IgD-negative memory B cell (primary cell): Measurements from ENCODE around the gene KBTBD6. TPM values are rescaled to one million over a fixed set of nuclear protein-coding genes. Genes with fewer than 3 reads are reported as not detected.
A peak's percentile ranks its signal among the peaks of the same experiment; 100 is the strongest.
"Not testable (repeated sequence)": the region's sequence is repeated elsewhere in the genome, so short reads cannot be mapped to it uniquely, and the experiment has no call there.

Experiments used
- H3K27ac Mint-ChIP-seq, 3 donors: one replicate each; pipeline ENCODE4 v1.8.0; 2020 to 2022; ENCODE audit warnings: mild to moderate bottlenecking in 3 of 3, mixed read lengths in 3 of 3, moderate library complexity in 1 of 3
- H3K27me3 Mint-ChIP-seq: one replicate; pipeline ENCODE4 v1.8.0; 2021; ENCODE audit warnings: mixed read lengths
- H3K36me3 Mint-ChIP-seq: one replicate; pipeline ENCODE4 v1.8.0; 2020; ENCODE audit warnings: mild to moderate bottlenecking, mixed read lengths
- H3K4me1 Mint-ChIP-seq, 3 donors: one replicate each; pipeline ENCODE4 v1.8.0; 2020 to 2022; ENCODE audit warnings: mixed read lengths in 3 of 3, mild to moderate bottlenecking in 1 of 3
- H3K4me3 Mint-ChIP-seq, 4 donors: one replicate each; pipeline ENCODE4 v1.8.0; 2020 to 2022; ENCODE audit warnings: mild to moderate bottlenecking in 4 of 4, mixed read lengths in 4 of 4, moderate library complexity in 3 of 4
- H3K9me3 Mint-ChIP-seq, 3 donors: one replicate each; pipeline ENCODE4 v1.8.0; 2020 to 2021; ENCODE audit warnings: mixed read lengths in 3 of 3, mild to moderate bottlenecking in 1 of 3
- polyA plus RNA-seq: library from polyadenylated mRNA; unstranded; fragments of 300-500 nt; fragmentation: Illumina TruSeq; gene quantifications from one replicate; pipeline ENCODE4 v1.2.3, GENCODE V29; 2021

KBTBD6 gene
- polyA plus RNA-seq, 1 donor from 2014 or later, result 1.5 TPM

GRCh38 chr13:41145136-41145908 lies 12.7 kb upstream of the KBTBD6 start:
- H3K4me1 Mint-ChIP-seq, result no peaks in the 10 kb centered on the region
- H3K9me3 Mint-ChIP-seq, result peaks cover 14 to 42% (median 25%) of the 10 kb centered on the region in 3 donors
- H3K27me3 Mint-ChIP-seq, result no peaks in the 10 kb centered on the region
- peak overlapping the region in 1 of 3 donors; percentile 35 for H3K27ac Mint-ChIP-seq
- H3K36me3 Mint-ChIP-seq, result peaks cover 11% of the 10 kb centered on the region
- no peak overlapping the region for H3K4me3 Mint-ChIP-seq

GRCh38 chr13:41144576-41144975 lies 12.0 kb upstream of the KBTBD6 start:
- peaks cover 8 to 35% (median 19%) of the 10 kb centered on the region in 3 donors for H3K9me3 Mint-ChIP-seq
- H3K27ac Mint-ChIP-seq, result peak overlapping the region in 1 of 3 donors; percentile 35
- no peak overlapping the region for H3K4me3 Mint-ChIP-seq
- H3K4me1 Mint-ChIP-seq, result peaks cover 2 to 4% (median 3%) of the 10 kb centered on the region in 3 donors
- H3K27me3 Mint-ChIP-seq, result no peaks in the 10 kb centered on the region
- peaks cover 11% of the 10 kb centered on the region for H3K36me3 Mint-ChIP-seq

GRCh38 chr13:41139296-41139966 lies 6.8 kb upstream of the KBTBD6 start:
- H3K36me3 Mint-ChIP-seq, result peaks cover 7% of the 10 kb centered on the region
- no peak overlapping the region for H3K4me3 Mint-ChIP-seq
- H3K4me1 Mint-ChIP-seq, result peaks cover 2 to 7% (median 6%) of the 10 kb centered on the region in 3 donors
- H3K9me3 Mint-ChIP-seq, result no peaks in the 10 kb centered on the region
- no peak overlapping the region for H3K27ac Mint-ChIP-seq
- H3K27me3 Mint-ChIP-seq, result no peaks in the 10 kb centered on the region

- Mint-ChIP-seq H3K4me3 (peak overlapping the region in 1 of 4 donors; percentile 48), H3K27ac (no peak overlapping the region), H3K4me1 (peaks cover 12% of the 10 kb centered on the region in 3 donors), H3K27me3 (no peaks in the 10 kb centered on the region), H3K9me3 (no peaks in the 10 kb centered on the region), H3K36me3 (peaks cover 9% of the 10 kb centered on the region)
Observed at GRCh38 chr13:41137951-41138350, 5.3 kb upstream of the KBTBD6 start.

- Mint-ChIP-seq H3K4me1 (peaks cover 13 to 19% (median 15%) of the 10 kb centered on the region in 3 donors), H3K36me3 (peaks cover 9% of the 10 kb centered on the region), H3K27ac (no peak overlapping the region), H3K4me3 (peak overlapping the region in 1 of 4 donors; percentile 48), H3K9me3 (no peaks in the 10 kb centered on the region), H3K27me3 (no peaks in the 10 kb centered on the region)
Observed at GRCh38 chr13:41137241-41137640, 4.6 kb upstream of the KBTBD6 start.

DNA sequence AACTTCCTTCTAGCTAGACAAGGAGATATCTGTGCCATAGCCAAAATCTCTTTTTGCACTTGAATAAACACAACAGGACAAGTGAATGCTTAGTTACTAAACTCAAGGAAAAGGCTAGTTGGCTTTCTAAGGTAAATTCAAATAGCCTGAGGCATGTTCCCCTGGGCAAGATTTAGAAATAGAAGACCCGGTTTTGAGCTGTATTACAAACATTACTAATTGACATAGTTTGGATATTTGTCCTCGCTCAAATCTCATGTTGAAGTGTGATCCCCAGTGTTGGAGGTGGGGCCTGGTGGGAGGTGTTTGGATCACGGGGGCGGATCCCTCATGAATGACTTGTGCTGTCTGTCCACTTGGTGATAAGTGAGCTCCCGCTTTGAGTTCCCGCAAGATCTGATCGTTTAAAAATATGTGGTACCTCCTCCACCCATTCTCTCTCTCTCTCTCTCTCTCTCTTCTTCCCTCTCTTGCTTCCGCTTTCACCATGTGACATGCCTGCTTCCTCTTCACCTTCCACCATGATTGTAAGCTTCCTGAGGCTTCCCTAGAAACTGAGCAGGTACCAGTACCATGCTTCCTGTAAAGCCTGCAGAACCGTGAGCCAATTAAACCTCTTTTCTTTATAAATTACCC lies 3.9 kb upstream of the KBTBD6 start:
- peaks cover 8% of the 10 kb centered on the region for H3K36me3 Mint-ChIP-seq
- H3K27ac Mint-ChIP-seq, result no peak overlapping the region
- peak overlapping the region in 2 of 4 donors; percentile 4 to 61 for H3K4me3 Mint-ChIP-seq
- no peaks in the 10 kb centered on the region for H3K9me3 Mint-ChIP-seq
- H3K4me1 Mint-ChIP-seq, result peaks cover 15 to 19% (median 16%) of the 10 kb centered on the region in 3 donors
- no peaks in the 10 kb centered on the region for H3K27me3 Mint-ChIP-seq

- Mint-ChIP-seq H3K4me1 (peaks cover 23 to 29% (median 27%) of the 10 kb centered on the region in 3 donors), H3K27me3 (no peaks in the 10 kb centered on the region), H3K36me3 (peaks cover 8% of the 10 kb centered on the region), H3K9me3 (no peaks in the 10 kb centered on the region), H3K4me3 (peak overlapping the region; percentile 63 to 97 (median 95)), H3K27ac (no peak overlapping the region)
Observed at GRCh38 chr13:41133951-41134350, 1.3 kb upstream of the KBTBD6 start.

DNA sequence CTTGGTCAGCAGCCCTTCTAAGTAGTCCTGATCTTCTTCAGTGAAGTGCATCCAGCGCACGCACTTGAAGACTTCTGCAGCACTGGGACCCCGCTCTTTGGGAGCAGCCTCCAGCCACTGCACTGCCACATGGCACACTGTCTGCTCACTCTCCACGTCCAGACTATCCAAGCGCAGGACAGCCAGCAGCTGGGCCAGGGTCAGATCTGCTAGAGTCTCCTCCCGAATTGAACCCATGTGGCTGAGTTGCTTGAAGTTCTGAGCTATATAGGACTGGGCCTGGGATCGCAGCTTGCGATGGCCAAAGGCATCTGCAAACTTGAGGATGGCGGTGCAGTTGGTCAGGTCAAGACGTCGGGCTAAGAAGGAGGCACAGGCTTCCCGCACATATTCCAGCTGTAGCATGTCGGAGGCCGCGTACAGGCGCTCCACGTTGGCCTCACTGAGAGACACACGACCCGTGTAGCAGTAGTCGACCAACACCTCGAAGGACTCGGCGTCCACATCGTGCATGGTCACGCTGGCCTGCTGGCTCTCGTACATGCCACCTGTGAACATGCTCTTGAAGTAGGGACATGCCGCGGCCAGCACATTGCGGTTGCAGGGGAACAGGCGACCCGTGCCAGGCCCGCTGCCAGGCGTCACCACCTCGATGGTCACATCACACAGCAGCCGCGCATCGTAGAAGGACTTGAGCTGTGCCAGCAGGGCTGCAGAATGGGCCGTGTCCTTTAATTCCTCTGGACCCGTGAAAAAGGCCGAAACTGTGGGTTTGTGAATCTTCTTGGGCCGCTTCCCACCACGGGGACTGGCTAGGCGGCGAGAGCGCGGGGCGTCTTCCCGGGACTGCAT lies 716 bp downstream of the KBTBD6 start:
- H3K9me3 Mint-ChIP-seq, H3K27me3 Mint-ChIP-seq, H3K36me3 Mint-ChIP-seq: not testable (repeated sequence)
- Mint-ChIP-seq H3K4me1 (peaks cover 28 to 32% (median 31%) of the 10 kb centered on the region in 3 donors), H3K4me3 (peak overlapping the region; percentile 93 to 98 (median 97)), H3K27ac (peak overlapping the region; percentile 55 to 93 (median 79))

GRCh38 chr13:41131189-41131588 lies 1.4 kb downstream of the KBTBD6 start:
- Mint-ChIP-seq H3K27ac (peak overlapping the region in 1 of 3 donors; percentile 15), H3K4me1 (peaks cover 28 to 32% (median 31%) of the 10 kb centered on the region in 3 donors), H3K4me3 (peak overlapping the region; percentile 93 to 98 (median 97))
- H3K27me3 Mint-ChIP-seq, H3K36me3 Mint-ChIP-seq, H3K9me3 Mint-ChIP-seq: not testable (repeated sequence)

- no peaks in the 10 kb centered on the region for H3K9me3 Mint-ChIP-seq
- peak overlapping the region; percentile 0 to 97 (median 70) for H3K4me3 Mint-ChIP-seq
- H3K27me3 Mint-ChIP-seq, result no peaks in the 10 kb centered on the region
- peak overlapping the region in 1 of 3 donors; percentile 15 for H3K27ac Mint-ChIP-seq
- H3K36me3 Mint-ChIP-seq, result peaks cover 8% of the 10 kb centered on the region
- H3K4me1 Mint-ChIP-seq, result peaks cover 28 to 32% (median 31%) of the 10 kb centered on the region in 3 donors
Observed at GRCh38 chr13:41130356-41130755, 2.2 kb downstream of the KBTBD6 start.

GRCh38 chr13:41127701-41128100 lies 4.9 kb downstream of the KBTBD6 start:
- H3K36me3 Mint-ChIP-seq, result peaks cover 7% of the 10 kb centered on the region
- H3K9me3 Mint-ChIP-seq, result no peaks in the 10 kb centered on the region
- no peak overlapping the region for H3K27ac Mint-ChIP-seq
- no peaks in the 10 kb centered on the region for H3K27me3 Mint-ChIP-seq
- H3K4me1 Mint-ChIP-seq, result peaks cover 21 to 26% (median 24%) of the 10 kb centered on the region in 3 donors
- H3K4me3 Mint-ChIP-seq, result no peak overlapping the region

DNA sequence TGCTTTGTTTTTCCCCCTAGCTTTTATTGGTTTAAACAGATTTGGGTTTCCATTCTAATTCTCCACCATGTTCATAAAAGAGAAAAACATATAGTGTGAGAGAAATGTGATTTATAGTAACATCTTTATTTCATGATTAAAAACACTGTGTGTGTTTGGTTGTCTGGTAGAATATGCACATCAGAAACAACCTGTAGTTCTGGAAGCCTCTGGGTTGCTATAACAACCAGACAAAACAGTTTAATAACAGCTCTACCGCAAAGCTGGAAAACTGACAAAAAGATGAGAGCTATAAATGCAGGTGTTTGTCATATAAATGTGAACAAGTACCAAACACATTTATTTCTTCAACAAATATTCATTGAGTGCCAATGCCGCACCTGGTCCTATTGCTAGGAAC lies 9.8 kb downstream of the KBTBD6 start:
- H3K36me3 Mint-ChIP-seq, result peaks cover 5% of the 10 kb centered on the region
- H3K4me3 Mint-ChIP-seq, result no peak overlapping the region
- no peaks in the 10 kb centered on the region for H3K27me3 Mint-ChIP-seq

DNA sequence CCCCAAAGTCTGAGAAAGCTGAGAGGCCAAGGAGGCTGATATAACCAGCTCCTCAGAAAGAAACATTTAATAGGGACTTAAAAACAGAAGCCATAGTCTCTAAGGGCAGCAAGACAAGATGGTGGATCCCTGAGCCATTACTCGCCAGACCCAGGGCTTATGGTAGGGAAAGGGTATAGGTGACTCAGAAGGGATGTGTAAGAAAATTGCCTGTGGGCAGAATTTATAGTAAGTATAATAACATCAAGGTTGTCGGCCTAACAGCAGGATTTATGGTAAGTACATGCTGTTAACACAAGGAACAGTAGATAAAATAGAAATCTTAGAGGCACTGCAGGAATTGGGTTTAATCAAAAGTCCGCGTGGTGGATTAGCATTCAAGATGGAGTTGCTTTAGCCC lies 14.7 kb downstream of the KBTBD6 start:
- H3K9me3 Mint-ChIP-seq, result peaks cover 0 to 2% (median 0%) of the 10 kb centered on the region in 3 donors
- no peak overlapping the region for H3K27ac Mint-ChIP-seq
- no peak overlapping the region for H3K4me3 Mint-ChIP-seq
- H3K36me3 Mint-ChIP-seq, result no peaks in the 10 kb centered on the region
- no peaks in the 10 kb centered on the region for H3K27me3 Mint-ChIP-seq
- H3K4me1 Mint-ChIP-seq, result peaks cover 0 to 5% (median under 1%) of the 10 kb centered on the region in 3 donors

More for the DNA sequence above, 9.8 kb downstream of the KBTBD6 start:
- peaks cover 0 to 2% (median 0%) of the 10 kb centered on the region in 3 donors for H3K9me3 Mint-ChIP-seq
- H3K27ac Mint-ChIP-seq, result no peak overlapping the region
- peaks cover under 1 to 6% (median 2%) of the 10 kb centered on the region in 3 donors for H3K4me1 Mint-ChIP-seq

GRCh38 chr13:41111454-41111853 lies 21.1 kb downstream of the KBTBD6 start:
- no peak overlapping the region for H3K27ac Mint-ChIP-seq
- H3K4me1 Mint-ChIP-seq, result peaks cover 0 to 3% (median 2%) of the 10 kb centered on the region in 3 donors
- H3K4me3 Mint-ChIP-seq, result no peak overlapping the region
- no peaks in the 10 kb centered on the region for H3K9me3 Mint-ChIP-seq
- no peaks in the 10 kb centered on the region for H3K36me3 Mint-ChIP-seq
- H3K27me3 Mint-ChIP-seq, result no peaks in the 10 kb centered on the region
